ENCODE measurements around the gene ABCD2.

DNA sequence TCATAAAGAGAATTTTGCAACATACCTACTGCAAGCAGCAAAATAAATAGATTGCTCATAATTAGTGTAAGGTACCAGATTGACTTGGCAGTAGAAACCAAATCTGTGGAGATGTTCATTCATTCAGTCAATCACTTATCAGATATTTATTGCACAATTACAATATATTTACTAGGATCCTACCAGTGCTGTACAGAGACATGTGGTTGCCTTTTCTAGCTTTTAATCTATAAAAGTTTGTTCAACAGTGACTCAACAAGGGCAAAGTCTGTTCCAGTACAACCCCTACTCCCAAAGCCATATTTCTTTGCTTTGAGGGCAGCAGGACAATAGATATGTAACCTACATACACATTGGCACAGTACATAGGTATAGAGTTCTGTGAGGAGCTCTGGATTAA, 27.3 kb downstream of the ABCD2 start:
- TF ChIP-seq, protein P1, sequence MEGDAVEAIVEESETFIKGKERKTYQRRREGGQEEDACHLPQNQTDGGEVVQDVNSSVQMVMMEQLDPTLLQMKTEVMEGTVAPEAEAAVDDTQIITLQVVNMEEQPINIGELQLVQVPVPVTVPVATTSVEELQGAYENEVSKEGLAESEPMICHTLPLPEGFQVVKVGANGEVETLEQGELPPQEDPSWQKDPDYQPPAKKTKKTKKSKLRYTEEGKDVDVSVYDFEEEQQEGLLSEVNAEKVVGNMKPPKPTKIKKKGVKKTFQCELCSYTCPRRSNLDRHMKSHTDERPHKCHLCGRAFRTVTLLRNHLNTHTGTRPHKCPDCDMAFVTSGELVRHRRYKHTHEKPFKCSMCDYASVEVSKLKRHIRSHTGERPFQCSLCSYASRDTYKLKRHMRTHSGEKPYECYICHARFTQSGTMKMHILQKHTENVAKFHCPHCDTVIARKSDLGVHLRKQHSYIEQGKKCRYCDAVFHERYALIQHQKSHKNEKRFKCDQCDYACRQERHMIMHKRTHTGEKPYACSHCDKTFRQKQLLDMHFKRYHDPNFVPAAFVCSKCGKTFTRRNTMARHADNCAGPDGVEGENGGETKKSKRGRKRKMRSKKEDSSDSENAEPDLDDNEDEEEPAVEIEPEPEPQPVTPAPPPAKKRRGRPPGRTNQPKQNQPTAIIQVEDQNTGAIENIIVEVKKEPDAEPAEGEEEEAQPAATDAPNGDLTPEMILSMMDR (IDR thresholded peaks at IDR 0.05; ENCODE audit: insufficient read depth, low read depth, low read length), result no peak
- TF ChIP-seq EZH2 (IDR thresholded peaks at IDR 0.05; ENCODE audit: insufficient read depth, low read length), result no peak

Measured in astrocyte (in vitro differentiated cells and primary cell).